Effector memory CD8-positive, alpha-beta T cell (primary cell): Measurements from ENCODE around the gene RPL27A.
"Not testable (repeated sequence)": the region's sequence is repeated elsewhere in the genome, so short reads cannot be mapped to it uniquely, and the experiment has no call there.

ENCODE experiments used
- ATAC-seq: fragments of 150-1000 bp; cut with Tn5 transposase; replicated peaks from 2 replicates; pipeline ENCODE4 v1.10.0; 2021; ENCODE audit warnings: mild to moderate bottlenecking, moderate library complexity
- DNase-seq, 3 experiments: peaks; one replicate each; pipeline ENCODE4 v3.0.0; 2021
- H3K27ac Mint-ChIP-seq, 2 donors: one replicate each; pipeline ENCODE4 v1.8.0; 2022; ENCODE audit warnings: mild to moderate bottlenecking in 2 of 2, mixed read lengths in 2 of 2, moderate library complexity in 2 of 2
- H3K27me3 Mint-ChIP-seq, 2 donors: one replicate each; pipeline ENCODE4 v1.8.0; 2022; ENCODE audit warnings: mixed read lengths in 2 of 2
- H3K36me3 Mint-ChIP-seq: one replicate; pipeline ENCODE4 v1.8.0; 2022; ENCODE audit warnings: mild to moderate bottlenecking, moderate library complexity, mixed read lengths; ENCODE audit not compliant: insufficient read depth
- H3K4me1 Mint-ChIP-seq, 2 donors: one replicate each; pipeline ENCODE4 v1.8.0; 2022; ENCODE audit warnings: low read depth in 2 of 2, mixed read lengths in 2 of 2
- H3K4me3 Mint-ChIP-seq, 2 donors: one replicate each; pipeline ENCODE4 v1.8.0; 2022; ENCODE audit warnings: mild to moderate bottlenecking in 2 of 2, mixed read lengths in 2 of 2, moderate library complexity in 2 of 2
- H3K9me3 Mint-ChIP-seq, 2 donors: one replicate each; pipeline ENCODE4 v1.8.0; 2022; ENCODE audit warnings: mixed read lengths in 2 of 2

Gene RPL27A

DNA sequence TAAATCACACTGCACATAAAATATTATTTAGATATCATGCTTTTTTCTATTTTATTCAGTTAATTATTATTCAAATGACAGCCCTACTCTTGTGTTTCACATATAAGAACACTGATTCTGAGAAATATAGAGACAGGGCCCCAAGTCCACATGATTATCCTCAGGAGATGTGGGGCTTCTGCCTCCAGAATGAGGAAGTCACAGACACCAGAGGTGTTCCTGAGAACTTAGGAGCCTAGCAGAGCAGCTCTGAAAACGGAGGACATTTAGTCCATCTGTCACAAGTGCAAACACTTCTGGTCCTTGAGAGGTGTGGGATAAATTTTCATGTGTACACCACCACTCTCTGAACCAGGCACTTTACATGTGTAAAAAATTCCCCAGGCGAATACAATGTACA lies 26.3 kb upstream of the RPL27A start:
- H3K27ac Mint-ChIP-seq = no peak overlapping the region
- ATAC-seq = no peak
- no peaks in the 10 kb centered on the region for H3K36me3 Mint-ChIP-seq
- no peak for DNase-seq
- H3K27me3 Mint-ChIP-seq = no peaks in the 10 kb centered on the region
- no peak overlapping the region for H3K4me3 Mint-ChIP-seq
- no peaks in the 10 kb centered on the region for H3K9me3 Mint-ChIP-seq
- no peaks in the 10 kb centered on the region for H3K4me1 Mint-ChIP-seq

DNA sequence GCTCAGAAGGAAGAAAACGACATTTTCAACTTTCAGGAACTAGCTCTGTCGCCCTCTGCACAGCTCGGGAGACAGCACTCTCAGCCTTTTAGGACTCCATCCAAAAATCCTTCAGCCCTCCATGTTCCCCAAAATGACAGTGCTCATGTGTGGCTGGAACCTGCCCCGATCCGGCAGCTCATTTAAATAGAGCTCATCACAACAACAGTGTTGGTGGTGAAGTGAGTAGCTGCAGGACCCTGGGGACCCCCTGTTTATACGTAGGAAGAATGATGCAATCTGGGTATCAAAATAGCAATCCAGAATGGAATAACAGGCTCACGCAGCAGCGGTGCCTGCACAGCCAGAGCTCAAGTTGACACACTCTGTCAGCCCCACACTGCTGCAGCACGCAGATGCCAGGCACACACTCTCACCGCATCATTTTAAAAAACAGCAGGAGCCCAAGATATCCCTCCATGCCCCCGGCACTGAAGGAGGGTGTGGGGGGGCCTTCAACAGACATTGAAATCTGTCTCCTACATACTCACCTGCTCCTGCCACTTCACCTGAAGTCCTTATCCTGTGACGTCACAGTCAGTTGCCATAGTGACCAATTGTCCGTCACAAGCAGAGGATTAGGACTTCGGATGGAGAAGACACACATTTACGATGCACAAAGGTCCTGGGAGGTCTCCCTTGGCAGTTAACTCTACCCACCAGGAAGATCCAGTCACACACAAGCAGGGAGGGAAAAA lies 24.1 kb upstream of the RPL27A start:
- H3K27ac Mint-ChIP-seq = no peak overlapping the region
- H3K9me3 Mint-ChIP-seq = no peaks in the 10 kb centered on the region
- H3K27me3 Mint-ChIP-seq = no peaks in the 10 kb centered on the region
- ATAC-seq (no peak), DNase-seq (no peak)
- H3K4me3 Mint-ChIP-seq = no peak overlapping the region
- H3K4me1 Mint-ChIP-seq = no peaks in the 10 kb centered on the region
- H3K36me3 Mint-ChIP-seq = peaks cover 2% of the 10 kb centered on the region

DNA sequence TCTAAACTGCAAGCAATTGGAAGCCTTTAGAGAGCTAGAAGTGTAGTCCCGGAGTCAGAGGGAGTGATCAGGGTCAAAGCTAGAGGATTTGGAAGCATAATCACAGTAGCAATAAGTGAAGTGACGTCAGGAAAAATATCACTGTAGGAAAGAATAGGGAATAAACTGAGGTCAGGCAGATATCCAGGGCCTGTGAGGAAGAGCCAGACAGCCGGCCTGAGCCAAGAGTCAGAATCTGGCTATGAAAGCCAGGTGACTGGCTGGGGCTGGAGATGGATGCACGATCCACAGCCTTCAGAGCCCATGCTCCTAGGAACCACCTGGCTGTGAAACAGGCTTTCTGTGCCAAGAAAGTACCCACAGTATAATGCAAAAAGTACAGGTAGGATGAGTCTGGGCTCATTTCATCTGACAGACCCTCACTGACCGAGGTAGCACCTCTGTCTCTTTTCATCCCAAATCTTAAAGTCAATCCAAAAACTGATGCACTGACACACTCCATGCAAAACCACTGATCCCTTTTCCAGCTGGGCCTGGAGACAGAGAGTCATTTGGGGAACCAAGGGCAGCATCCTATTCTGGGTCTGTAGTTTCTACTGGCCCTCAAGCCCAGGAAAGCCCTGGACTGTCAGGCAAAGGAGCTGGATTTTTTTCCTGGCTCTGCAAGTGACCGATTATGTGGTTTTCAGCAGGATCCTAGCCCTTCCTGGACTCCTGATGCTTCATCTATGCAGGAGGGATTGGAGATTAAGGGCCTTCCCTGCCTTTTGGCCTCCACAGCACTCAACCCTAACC lies 21.4 kb upstream of the RPL27A start:
- no peak overlapping the region for H3K27ac Mint-ChIP-seq
- ATAC-seq (no peak), DNase-seq (no peak)
- no peaks in the 10 kb centered on the region for H3K4me1 Mint-ChIP-seq
- no peaks in the 10 kb centered on the region for H3K9me3 Mint-ChIP-seq
- no peaks in the 10 kb centered on the region for H3K27me3 Mint-ChIP-seq
- H3K4me3 Mint-ChIP-seq = no peak overlapping the region
- H3K36me3 Mint-ChIP-seq = peaks cover 2% of the 10 kb centered on the region

DNA sequence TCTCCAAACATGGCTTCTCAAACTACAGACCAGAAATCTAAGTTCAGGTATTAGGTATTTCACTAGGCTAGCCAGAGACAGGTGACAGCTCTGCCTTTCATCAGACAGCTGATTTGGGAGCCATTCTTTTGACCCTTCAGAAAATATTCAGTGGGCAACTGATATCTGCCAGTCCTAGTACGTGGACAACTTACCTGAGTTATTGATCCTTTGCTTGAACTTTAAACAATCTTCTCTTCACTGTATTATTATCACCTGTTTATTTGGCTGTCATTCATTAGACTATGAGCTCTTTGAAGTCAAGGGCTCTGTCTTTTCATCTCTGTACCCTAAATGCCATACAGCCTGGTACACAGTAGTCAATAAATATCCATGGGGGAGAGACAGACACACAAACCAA lies 17.4 kb upstream of the RPL27A start:
- Mint-ChIP-seq H3K9me3 (no peaks in the 10 kb centered on the region), H3K27ac (no peak overlapping the region), H3K4me3 (no peak overlapping the region), H3K4me1 (no peaks in the 10 kb centered on the region), H3K27me3 (no peaks in the 10 kb centered on the region), H3K36me3 (peaks cover 6% of the 10 kb centered on the region)
- no peak for ATAC-seq
- no peak for DNase-seq

DNA sequence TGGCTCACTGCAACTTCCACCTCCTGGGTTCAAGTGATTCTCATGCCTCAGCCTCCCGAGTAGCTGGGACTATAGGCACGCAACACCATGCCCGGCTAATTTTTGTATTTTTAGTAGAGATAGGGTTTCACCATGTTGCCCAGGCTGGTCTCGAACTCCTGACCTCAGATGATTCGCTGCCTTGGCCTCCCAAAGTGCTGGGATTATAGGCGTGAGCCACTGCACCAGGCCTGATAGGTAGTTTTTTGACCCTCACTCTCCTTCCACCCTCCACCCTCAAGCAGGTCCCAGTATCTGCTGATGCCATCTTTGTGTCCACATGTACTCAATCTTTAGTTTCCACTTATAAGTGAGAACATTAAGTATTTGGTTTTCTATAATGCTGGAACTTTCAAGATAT lies 12.5 kb upstream of the RPL27A start:
- H3K27ac Mint-ChIP-seq, H3K27me3 Mint-ChIP-seq, H3K9me3 Mint-ChIP-seq, H3K4me1 Mint-ChIP-seq, H3K4me3 Mint-ChIP-seq, DNase-seq, ATAC-seq: not testable (repeated sequence)
- peaks cover 13% of the 10 kb centered on the region for H3K36me3 Mint-ChIP-seq

DNA sequence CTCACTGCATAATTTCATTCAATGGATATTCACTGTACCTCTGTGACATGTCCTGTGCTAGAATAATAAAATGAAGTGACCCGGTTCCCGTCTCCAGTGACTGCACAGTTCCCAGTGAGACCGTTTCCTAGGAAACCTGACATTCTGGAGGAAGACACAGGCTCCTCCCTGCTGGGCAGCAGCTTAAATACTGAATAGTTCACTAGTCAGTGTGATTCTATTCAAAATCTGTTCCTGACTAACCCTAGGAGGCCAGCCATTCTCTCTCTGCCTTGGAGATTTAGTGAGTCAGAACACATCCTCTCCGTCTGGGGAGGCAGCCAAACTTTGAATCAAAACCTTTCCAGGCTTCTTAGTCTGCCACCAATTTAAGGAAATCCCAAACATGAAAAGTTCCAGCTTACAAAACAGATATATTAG lies 11.4 kb upstream of the RPL27A start:
- Mint-ChIP-seq H3K4me1 (no peaks in the 10 kb centered on the region), H3K27me3 (no peaks in the 10 kb centered on the region), H3K9me3 (no peaks in the 10 kb centered on the region), H3K4me3 (no peak overlapping the region), H3K36me3 (peaks cover 13% of the 10 kb centered on the region), H3K27ac (no peak overlapping the region)
- ATAC-seq = no peak
- DNase-seq = no peak

DNA sequence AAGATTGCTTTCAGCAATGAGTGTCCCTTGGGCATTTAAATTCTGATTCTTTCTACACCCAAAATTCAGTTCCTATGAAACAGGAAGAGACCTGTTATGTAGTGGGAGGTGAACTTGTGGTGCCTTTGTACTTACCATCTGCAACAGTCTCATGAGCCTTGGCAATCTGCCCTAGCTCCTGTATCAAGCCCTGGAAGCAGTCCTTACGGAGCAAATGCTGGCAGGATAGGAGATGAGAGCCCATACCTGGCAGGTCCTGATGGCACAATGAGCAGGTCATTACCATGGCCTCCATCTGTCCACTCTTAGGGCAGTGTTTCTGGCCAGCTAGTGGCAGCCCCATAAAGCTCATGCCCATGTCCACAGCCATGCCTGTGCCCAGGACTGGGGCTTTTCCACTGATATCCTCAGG lies 10.9 kb upstream of the RPL27A start:
- ATAC-seq = no peak

DNA sequence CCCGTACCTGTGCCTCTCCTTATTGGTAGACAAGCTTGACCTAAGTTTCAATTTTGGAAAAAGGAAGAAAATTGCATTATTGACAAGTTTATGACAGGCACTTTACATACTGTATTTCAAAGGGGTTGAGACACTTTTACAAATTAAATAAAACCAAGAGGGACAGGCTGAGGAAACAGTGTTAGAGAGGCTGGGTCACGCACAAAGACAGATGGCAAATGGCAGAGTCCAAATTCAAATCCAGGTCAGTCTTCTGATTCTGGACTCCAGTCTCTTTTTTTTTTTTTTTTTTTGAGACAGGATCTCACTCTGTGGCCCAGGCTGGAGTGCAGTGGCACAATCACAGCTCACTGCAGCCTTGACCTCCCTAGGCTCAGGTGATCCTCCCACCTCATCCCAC lies 10.2 kb upstream of the RPL27A start:
- ATAC-seq (no peak), DNase-seq (no peak)
- peaks cover 13% of the 10 kb centered on the region for H3K36me3 Mint-ChIP-seq
- no peak overlapping the region for H3K27ac Mint-ChIP-seq
- H3K9me3 Mint-ChIP-seq = no peaks in the 10 kb centered on the region
- no peaks in the 10 kb centered on the region for H3K4me1 Mint-ChIP-seq
- H3K4me3 Mint-ChIP-seq = no peak overlapping the region
- no peaks in the 10 kb centered on the region for H3K27me3 Mint-ChIP-seq

More for the DNA sequence above, 10.9 kb upstream of the RPL27A start:
- Mint-ChIP-seq H3K27me3 (no peaks in the 10 kb centered on the region), H3K4me1 (no peaks in the 10 kb centered on the region), H3K27ac (no peak overlapping the region), H3K9me3 (no peaks in the 10 kb centered on the region), H3K36me3 (peaks cover 13% of the 10 kb centered on the region), H3K4me3 (no peak overlapping the region)
- no peak for DNase-seq

DNA sequence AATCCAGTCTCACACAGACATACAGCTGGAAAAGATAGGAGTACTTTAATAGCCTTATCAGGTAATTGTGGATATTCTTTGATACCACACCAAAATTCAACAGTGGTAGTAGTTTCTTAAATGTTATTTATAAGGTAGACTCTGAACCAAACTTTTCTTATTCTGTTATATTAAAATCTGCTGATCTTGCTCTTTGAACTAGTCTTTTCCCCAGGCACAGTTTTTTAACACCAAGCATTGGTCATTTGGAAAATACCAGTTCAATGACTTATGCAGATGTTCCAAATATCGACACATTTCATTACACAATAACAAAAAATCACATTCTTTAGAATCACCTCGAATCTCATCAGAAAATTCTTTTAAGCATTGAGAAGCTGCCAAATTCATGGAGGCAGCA lies 7.7 kb upstream of the RPL27A start:
- H3K27me3 Mint-ChIP-seq = no peaks in the 10 kb centered on the region
- ATAC-seq (no peak), DNase-seq (no peak)
- H3K9me3 Mint-ChIP-seq = no peaks in the 10 kb centered on the region
- no peak overlapping the region for H3K27ac Mint-ChIP-seq
- H3K36me3 Mint-ChIP-seq = peaks cover 10% of the 10 kb centered on the region
- no peak overlapping the region for H3K4me3 Mint-ChIP-seq
- H3K4me1 Mint-ChIP-seq = peaks cover 0 to 4% of the 10 kb centered on the region in 2 donors

DNA sequence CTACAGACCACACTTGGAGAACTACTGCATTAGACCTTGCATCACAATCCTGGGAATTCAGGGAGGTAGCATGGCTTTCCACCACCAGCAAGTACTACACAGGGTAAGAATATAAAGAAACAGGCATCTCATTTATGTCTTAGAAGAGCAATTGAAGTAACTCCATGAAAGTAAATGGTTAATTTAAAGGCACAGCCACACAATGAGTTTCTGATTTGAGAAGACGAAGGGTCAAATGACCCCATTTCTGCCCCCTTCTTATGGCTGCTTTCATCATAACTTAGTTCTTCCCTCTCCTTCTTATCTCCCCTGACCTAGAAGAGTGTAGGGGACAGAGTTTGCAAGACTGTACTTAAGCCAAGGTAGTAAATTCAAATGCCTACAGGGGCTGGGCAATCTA lies 6.1 kb upstream of the RPL27A start:
- DNase-seq (no peak), ATAC-seq (no peak)
- H3K27me3 Mint-ChIP-seq = no peaks in the 10 kb centered on the region
- H3K9me3 Mint-ChIP-seq = peaks cover 0 to 4% of the 10 kb centered on the region in 2 donors
- peaks cover 10% of the 10 kb centered on the region for H3K36me3 Mint-ChIP-seq
- no peak overlapping the region for H3K27ac Mint-ChIP-seq
- peaks cover 2 to 19% of the 10 kb centered on the region in 2 donors for H3K4me1 Mint-ChIP-seq
- H3K4me3 Mint-ChIP-seq = no peak overlapping the region

DNA sequence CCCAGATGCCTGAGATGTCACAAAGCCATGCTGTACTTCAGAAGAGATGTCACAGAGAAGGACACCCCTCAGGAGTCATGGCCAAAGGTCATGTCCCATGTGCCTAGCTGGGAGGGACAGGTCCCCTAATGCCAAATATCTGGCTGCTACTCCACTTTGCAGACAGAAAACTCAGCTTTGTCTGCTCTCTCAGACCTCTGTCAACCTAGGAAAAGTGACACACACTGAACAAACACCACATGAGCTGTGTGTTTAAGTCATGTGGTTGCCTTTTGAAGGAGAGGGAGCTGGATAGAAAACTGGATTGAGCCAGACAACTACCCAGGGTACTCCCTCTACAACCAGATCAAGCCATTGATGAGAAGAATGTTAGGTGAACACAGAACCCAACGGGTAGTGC lies 3.6 kb upstream of the RPL27A start:
- peaks cover 0 to 4% of the 10 kb centered on the region in 2 donors for H3K9me3 Mint-ChIP-seq
- peaks cover 15 to 34% of the 10 kb centered on the region in 2 donors for H3K4me1 Mint-ChIP-seq
- ATAC-seq (no peak), DNase-seq (no peak)
- H3K4me3 Mint-ChIP-seq = no peak overlapping the region
- no peaks in the 10 kb centered on the region for H3K27me3 Mint-ChIP-seq
- H3K27ac Mint-ChIP-seq = no peak overlapping the region
- peaks cover 21% of the 10 kb centered on the region for H3K36me3 Mint-ChIP-seq

DNA sequence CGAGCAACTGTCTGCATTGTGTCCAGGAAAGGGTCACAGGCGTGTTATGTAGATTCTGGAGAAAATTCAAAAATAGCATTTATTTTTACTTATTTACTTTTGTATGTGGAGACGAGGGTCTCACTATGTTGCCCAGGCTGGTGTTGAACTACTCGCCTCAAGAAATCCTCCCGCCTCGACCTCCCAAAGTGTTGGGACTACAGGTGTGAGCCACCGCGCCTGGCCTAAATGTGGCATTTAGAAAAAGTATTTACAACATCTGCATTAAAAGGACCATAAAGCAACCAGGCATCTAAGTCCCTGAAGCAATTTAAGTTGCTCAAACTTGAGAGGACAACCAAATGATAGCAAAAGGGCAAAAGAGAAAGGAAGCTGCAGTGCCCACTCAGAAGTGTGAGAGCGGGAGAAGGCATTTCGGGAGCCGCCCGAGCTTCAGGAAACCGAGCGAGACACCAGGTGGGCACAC lies 722 bp upstream of the RPL27A start:
- H3K4me1 Mint-ChIP-seq = peaks cover 26 to 53% of the 10 kb centered on the region in 2 donors
- peak overlapping the region; percentile 96 to 98 for H3K27ac Mint-ChIP-seq
- H3K4me3 Mint-ChIP-seq = peak overlapping the region; percentile 91
- peak in 1 of 3 experiments; percentile 8 for DNase-seq
- peaks cover 0 to 4% of the 10 kb centered on the region in 2 donors for H3K9me3 Mint-ChIP-seq
- H3K36me3 Mint-ChIP-seq = peaks cover 49% of the 10 kb centered on the region
- H3K27me3 Mint-ChIP-seq = no peaks in the 10 kb centered on the region
- ATAC-seq = no peak

DNA sequence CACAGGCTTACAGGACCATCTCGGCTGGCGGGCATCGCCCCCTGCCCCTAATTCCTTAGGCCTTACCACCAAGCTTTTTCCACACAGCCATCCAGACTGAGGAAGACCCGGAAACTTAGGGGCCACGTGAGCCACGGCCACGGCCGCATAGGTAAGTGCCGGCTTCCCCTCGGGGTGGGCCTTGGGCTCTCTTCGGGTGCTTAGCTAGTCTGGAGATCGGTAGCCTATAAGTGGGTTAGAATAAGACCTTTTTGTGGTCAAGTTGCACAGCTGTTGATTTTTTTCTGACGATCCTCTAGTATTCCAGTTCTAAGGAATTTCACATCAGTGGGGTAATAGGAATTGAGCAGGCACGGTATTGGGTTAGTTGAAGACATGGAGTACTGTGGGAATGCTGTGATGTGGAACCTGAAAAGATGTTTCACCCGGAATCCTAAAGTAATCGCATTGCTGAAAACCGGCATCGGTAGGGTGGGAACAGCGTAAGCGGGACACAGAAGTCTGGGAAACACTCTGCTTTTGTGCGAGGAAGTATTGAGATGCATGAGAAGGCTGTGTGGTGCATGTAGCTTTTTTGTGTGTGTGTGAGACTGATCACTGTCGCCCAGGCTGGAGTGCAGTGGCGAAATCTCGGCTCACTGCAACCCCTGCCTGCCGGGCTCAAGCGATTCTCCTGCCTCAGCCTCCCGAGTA lies 669 bp downstream of the RPL27A start:
- peak overlapping the region; percentile 96 to 98 for H3K27ac Mint-ChIP-seq
- H3K4me3 Mint-ChIP-seq = peak overlapping the region; percentile 91
- peaks cover 0 to 4% of the 10 kb centered on the region in 2 donors for H3K9me3 Mint-ChIP-seq
- peak in 1 of 3 experiments; percentile 9 for DNase-seq
- ATAC-seq = peak; percentile 3
- H3K27me3 Mint-ChIP-seq = no peaks in the 10 kb centered on the region
- H3K4me1 Mint-ChIP-seq = peaks cover 32 to 59% of the 10 kb centered on the region in 2 donors
- peaks cover 54% of the 10 kb centered on the region for H3K36me3 Mint-ChIP-seq
